GM19438 (cell line): ENCODE data around the gene IL24.

ENCODE experiments used
- ATAC-seq: cut with Tn5 transposase; IDR thresholded peaks from one replicate; pipeline ENCODE4 v1.9.1; 2021; ENCODE audit warnings: low read depth; ENCODE audit not compliant: unreplicated experiment

Gene IL24

DNA sequence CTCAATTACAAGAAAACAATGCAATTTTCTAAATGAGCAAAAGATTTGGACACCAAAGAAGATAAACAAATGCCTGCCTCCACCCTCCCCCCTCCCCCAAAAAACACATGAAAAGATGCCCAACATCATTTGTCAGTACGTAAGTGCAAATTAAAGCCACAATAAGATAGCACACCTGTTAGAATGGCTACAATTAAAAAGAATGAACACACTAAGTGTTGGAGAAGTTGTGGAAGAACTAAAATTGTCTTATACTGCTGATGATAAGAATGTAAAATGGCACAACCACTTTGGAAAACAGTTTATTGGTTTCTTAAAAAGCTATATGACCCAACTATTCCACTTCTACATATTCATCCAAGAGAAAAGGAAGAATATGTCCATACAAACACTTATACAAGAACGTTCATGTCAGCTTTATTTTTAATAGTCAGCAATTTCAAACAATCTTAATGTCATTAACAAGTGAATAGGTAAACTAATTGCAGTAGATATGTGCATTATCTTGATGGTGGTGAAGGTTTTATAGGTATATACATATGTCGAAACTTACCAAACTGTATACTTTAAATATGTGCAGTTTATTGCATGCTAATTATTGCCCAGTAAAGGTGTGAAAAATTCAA lies 21.4 kb upstream of the IL24 start:
- ATAC-seq: no peak

- ATAC-seq: no peak
These were observed 18.8 kb upstream of the IL24 start for GRCh38 chr1:206878456-206878855.

- ATAC-seq: no peak
These were observed 16.9 kb upstream of the IL24 start for GRCh38 chr1:206880314-206880713.

GRCh38 chr1:206882555-206882954 lies 14.7 kb upstream of the IL24 start:
- ATAC-seq: no peak

DNA sequence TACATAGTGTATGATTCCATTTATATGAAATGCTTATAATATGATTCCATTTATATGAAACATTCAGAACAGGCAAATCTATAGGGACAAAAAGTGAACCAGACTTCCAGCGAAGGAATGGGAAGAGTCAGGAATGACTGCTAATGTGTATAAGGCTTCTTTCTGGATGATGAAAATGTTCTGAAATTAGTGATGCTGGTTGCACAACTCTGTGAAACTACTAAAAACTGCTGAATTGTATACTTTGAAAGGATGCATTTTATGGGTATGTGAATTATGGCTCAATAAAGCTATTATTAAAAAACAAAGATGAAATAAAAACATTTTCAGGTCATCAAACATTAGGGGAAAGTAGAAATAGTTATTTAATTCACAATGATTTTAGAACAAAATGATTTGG lies 14.1 kb upstream of the IL24 start:
- ATAC-seq: no peak

DNA sequence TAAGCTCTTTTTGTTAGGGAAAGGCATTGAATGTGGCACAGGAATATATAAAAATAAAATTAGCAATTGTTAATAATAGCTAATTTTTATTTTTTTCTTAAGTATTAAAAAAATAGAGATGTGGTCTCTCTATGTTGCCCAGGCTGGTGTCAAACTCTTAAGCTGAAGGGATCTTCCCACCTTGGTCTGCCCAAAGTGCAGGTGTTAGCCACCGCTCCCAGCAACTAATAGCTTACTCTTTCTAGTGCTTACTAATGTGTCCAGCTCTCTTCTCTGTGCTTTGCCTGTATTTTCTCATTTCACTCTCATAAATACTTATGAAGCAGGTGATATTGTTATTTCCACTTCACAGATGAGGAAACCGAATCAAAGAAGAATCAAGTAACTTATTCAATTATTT lies 13.4 kb upstream of the IL24 start:
- ATAC-seq: no peak

- no peak for ATAC-seq
These were observed 11.7 kb upstream of the IL24 start for GRCh38 chr1:206885341-206886060.

GRCh38 chr1:206886831-206887230 lies 10.4 kb upstream of the IL24 start:
- no peak for ATAC-seq

- ATAC-seq: no peak
These were observed 9.5 kb upstream of the IL24 start for GRCh38 chr1:206887701-206888100.

GRCh38 chr1:206890125-206891060 lies 6.8 kb upstream of the IL24 start:
- no peak for ATAC-seq

GRCh38 chr1:206891412-206891811 lies 5.8 kb upstream of the IL24 start:
- ATAC-seq: no peak

DNA sequence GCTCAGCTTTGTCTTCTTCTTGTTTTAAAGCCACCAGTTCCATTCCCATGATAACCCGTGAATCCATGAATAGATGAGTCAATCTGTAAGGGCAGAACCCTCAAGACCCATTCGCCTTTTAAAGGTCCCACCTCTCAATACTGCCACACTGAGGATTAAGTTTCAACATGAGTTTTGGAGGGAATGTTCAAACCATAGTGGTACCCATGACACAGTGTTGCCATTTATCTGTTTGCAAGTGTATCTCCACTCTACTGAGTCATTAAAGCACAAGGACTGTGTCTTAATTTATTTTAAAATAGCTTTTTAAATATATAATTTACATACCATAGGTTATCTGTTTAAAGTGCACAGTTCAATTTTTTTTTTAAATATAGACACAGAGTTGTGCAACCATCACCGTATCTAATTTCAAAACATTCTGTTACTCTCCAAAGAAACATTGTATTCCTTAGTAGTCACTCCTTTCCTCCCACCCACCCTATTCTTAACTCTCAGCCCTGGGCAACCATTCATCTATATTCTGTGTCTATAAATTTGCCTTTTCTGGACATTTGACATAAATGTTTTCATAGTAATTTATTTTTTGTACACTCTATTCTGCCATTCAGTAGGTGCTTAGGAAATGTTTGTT lies 4.8 kb upstream of the IL24 start:
- no peak for ATAC-seq

- no peak for ATAC-seq
These were observed 3.9 kb upstream of the IL24 start for GRCh38 chr1:206893380-206893779.

DNA sequence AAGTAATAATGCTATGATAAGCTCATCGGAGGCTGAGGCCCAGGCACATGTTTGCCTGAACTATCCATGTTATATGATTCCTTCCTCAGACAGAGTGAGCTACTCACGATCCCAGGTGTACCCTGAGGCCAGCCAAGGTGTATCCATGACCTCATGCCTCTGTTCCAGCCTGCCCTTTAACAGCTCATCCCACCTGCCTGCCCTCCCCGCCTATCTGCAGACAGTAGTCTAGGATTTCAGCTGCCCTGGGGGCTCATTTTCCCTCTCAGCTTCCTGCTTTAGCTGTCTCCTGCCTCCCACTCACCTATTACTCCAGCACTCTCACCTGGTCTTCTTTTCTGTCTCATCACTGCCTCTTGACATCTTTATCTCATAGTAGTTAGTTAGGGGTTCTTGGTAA lies 1.9 kb upstream of the IL24 start:
- no peak for ATAC-seq

DNA sequence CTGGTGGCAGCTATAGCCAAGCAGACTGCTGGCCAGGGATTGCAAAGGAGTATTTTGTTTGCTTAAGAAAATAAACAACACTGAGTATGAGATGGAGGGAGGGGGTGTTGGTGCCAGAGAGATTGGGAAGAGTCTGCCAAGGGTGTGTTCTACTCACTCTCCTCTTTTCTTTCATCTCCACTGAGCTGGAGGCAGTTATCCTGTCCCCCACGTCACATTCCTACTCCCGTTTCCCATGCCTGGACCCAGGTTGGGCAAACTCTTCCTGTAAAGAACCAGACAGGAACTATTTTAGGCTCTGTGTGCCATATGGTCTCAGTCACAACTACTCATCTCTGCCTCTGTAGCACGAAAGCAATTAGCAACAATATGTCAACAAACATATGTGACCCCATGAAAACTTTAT lies 1.4 kb upstream of the IL24 start:
- ATAC-seq: no peak

DNA sequence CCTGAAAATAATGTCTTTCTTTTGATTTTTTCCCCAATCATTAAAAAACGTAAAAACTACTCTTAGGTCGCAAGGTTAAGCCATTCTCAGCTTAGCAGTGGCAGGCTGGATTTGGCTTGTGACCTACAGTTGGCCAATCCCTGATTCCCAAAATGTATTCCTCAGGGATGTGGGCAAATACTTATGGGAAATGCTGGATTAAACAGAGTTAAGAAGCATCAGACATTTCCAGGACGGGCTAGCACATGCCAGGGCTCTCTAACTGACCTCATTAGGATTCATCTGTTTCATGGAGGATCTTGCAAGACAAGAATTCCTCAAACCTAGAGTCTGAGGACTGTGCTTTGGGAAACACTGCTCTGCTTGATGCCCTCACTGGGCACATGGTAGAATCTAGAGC lies 982 bp upstream of the IL24 start:
- no peak for ATAC-seq

GRCh38 chr1:206898089-206898914 lies 1.1 kb downstream of the IL24 start:
- no peak for ATAC-seq

DNA sequence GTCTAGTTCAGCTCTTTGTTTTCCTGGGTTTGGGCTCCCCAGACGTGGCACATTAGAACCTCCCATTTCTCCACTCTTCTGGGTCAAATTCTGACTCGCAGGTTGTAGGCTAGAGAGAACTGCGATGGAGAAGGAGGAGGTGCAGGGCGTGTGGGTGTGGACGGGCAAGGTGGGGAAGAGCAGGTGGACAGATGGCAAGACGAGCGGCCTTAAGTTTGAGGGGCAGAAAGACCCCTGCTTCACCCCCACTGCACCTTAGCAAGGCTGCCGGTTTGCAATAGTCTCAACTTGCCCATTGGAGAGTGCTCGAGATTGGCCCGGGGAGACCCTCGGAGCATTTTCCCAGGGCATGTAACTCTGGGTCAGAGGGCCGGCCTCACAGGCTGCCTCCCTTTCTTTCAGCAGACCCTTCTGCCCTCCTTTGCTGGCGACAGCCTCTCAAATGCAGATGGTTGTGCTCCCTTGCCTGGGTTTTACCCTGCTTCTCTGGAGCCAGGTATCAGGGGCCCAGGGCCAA lies 1.7 kb downstream of the IL24 start:
- ATAC-seq: no peak

GRCh38 chr1:206899717-206900116 lies 2.5 kb downstream of the IL24 start:
- ATAC-seq: no peak

- no peak for ATAC-seq
These were observed 2.9 kb downstream of the IL24 start for GRCh38 chr1:206900149-206900548.
